Activated CD8-positive, alpha-beta T cell treated with anti-CD3 and anti-CD28 coated beads for 36 hours (primary cell): ENCODE measurements around the gene TLDC2. TPM values are rescaled to one million over a fixed set of nuclear protein-coding genes. Genes with fewer than 3 reads are reported as not detected.

Experiments
- ATAC-seq: fragments of 200-7000 bp; cut with Tn5 transposase; one replicate; pipeline ENCODE4 v1.10.0; 2021; ENCODE audit warnings: mild to moderate bottlenecking, moderate library complexity
- CTCF ChIA-PET: fragments of 350-600 bp; sonication (Branson Sonifier 250); formaldehyde crosslinking; loops from one replicate; lab custom pipeline; 2021; ENCODE audit warnings: antibody characterized with exemption; lab: Charles Lee
- POLR2A ChIA-PET: fragments of 350-600 bp; sonication (Branson Sonifier 250); formaldehyde crosslinking; loops from one replicate; lab custom pipeline; 2021; ENCODE audit warnings: antibody characterized with exemption; lab: Charles Lee
- DNase-seq: peaks from one replicate; pipeline ENCODE4 v3.0.0-alpha.2; 2020
- H3K27ac Mint-ChIP-seq: one replicate; pipeline ENCODE4 v1.8.0; 2021; ENCODE audit warnings: mild to moderate bottlenecking, mixed read lengths
- H3K27me3 Mint-ChIP-seq: one replicate; pipeline ENCODE4 v1.8.0; 2021; ENCODE audit warnings: mixed read lengths
- H3K36me3 Mint-ChIP-seq: one replicate; pipeline ENCODE4 v1.8.0; 2021; ENCODE audit warnings: low read depth, mixed read lengths
- H3K4me1 Mint-ChIP-seq: one replicate; pipeline ENCODE4 v1.8.0; 2021; ENCODE audit warnings: low read depth, mixed read lengths
- H3K4me3 Mint-ChIP-seq: one replicate; pipeline ENCODE4 v1.8.0; 2021; ENCODE audit warnings: mild to moderate bottlenecking, moderate library complexity, mixed read lengths
- H3K9me3 Mint-ChIP-seq: one replicate; pipeline ENCODE4 v1.8.0; 2021; ENCODE audit warnings: mixed read lengths
- intact Hi-C: fragments of 100-400 bp; cut with micrococcal nuclease; formaldehyde crosslinking; loops from one replicate; pipeline ENCODE4 v1.10.0; 2022
- total RNA-seq, 2 experiments: library from RNA; stranded (reverse); gene quantifications; one replicate each; pipeline ENCODE4 v1.2.3, GENCODE V29; 2021
- TF ChIP-seq, protein P1 (sequence below): fragments of 200-600 bp; IDR thresholded peaks from one replicate; pipeline ENCODE4 v1.8.0; 2022; ENCODE audit warnings: antibody characterized with exemption, mild to moderate bottlenecking

Gene TLDC2
- total RNA-seq, 2 experiments from 2014 or later: not detected

DNA sequence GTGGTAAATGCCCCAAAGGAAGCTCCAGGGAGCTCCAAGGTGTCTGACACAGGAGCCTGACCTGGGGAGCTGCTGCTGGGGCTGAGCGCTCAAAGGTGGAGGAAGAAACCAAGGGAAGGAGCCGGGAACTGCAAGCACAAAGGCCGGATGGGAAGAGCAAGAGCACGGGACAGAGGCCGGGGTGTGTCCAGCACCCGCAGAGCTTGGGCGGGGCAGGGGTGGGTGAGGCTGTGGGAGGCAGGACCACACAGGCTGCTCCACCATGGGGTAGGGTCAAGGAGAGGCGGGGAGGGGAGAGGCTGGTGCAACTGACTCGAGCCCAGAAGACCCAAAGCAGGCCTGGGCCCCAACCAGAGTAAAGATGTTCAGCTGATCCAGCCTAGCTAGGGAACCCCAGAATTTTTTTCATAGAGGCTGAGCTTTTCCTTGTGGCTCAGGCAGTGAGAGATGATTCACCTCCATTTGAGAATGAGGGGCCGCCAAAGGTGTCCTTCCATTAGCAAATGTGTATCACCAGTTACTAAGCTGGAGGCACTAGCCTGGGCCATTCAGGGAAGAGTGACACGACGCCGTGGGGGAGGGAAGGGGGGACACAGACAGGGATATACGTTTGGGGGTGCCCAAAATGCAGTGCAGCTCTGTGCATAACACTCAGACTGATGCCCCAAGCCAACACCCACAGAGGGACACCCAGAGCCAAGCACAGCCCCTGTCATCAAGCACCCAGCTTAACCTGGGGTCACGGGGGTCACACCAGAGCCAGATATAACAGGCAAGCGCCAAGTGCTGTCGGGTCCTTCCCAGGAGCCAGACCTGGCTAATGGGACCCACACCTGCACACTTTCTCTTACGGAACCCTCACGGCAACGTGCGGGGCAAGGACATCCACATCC is 21.3 kb upstream of the TLDC2 start:
- H3K4me3 Mint-ChIP-seq: no peak overlapping the region
- H3K4me1 Mint-ChIP-seq: peaks cover 15% of the 10 kb centered on the region
- no peak overlapping the region for H3K27ac Mint-ChIP-seq
- TF ChIP-seq, protein P1, sequence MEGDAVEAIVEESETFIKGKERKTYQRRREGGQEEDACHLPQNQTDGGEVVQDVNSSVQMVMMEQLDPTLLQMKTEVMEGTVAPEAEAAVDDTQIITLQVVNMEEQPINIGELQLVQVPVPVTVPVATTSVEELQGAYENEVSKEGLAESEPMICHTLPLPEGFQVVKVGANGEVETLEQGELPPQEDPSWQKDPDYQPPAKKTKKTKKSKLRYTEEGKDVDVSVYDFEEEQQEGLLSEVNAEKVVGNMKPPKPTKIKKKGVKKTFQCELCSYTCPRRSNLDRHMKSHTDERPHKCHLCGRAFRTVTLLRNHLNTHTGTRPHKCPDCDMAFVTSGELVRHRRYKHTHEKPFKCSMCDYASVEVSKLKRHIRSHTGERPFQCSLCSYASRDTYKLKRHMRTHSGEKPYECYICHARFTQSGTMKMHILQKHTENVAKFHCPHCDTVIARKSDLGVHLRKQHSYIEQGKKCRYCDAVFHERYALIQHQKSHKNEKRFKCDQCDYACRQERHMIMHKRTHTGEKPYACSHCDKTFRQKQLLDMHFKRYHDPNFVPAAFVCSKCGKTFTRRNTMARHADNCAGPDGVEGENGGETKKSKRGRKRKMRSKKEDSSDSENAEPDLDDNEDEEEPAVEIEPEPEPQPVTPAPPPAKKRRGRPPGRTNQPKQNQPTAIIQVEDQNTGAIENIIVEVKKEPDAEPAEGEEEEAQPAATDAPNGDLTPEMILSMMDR: no peak
- DNase-seq (no peak), ATAC-seq (no peak)
- H3K27me3 Mint-ChIP-seq: no peaks in the 10 kb centered on the region
- H3K36me3 Mint-ChIP-seq: no peaks in the 10 kb centered on the region
- peaks cover 3% of the 10 kb centered on the region for H3K9me3 Mint-ChIP-seq
- ChIA-PET POLR2A (interaction anchor here (1.0 to 1.8 kb wide), 4 partner anchors 8 to 23 kb away, joined by 3 to 6 read pairs (median 4); a partner anchor contains a TSS), CTCF (interaction anchor here (1.0 to 2.8 kb wide), 6 partner anchors 8 to 46 kb away, joined by 3 to 11 read pairs (median 4); a partner anchor contains a TSS)
- intact Hi-C loops: no loop called here

DNA sequence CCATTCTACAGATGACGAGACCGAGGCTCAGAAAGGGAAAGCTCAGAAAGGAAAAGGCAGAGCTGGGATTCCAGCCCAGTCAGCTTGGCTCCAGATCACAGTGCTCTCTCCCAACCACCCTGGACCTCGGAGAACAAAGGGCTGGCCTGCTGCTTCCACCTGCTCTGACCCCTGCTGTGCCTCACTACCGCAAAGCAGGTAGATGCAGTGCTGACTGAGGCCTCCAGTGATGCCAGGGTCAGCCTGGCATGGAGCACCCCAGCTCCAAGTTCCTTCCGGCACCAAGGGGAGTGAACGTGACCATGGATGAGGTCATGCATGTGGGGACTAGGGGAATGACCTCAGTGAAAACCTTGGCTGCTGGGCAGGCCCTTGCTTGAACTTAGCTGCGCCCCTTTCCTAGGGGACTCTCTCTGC is 20.7 kb upstream of the TLDC2 start:
- Mint-ChIP-seq H3K36me3 (no peaks in the 10 kb centered on the region), H3K4me1 (peaks cover 15% of the 10 kb centered on the region), H3K27me3 (no peaks in the 10 kb centered on the region), H3K27ac (no peak overlapping the region), H3K9me3 (peaks cover 3% of the 10 kb centered on the region), H3K4me3 (no peak overlapping the region)
- no peak for DNase-seq
- TF ChIP-seq, protein P1: no peak
- ATAC-seq: no peak
- intact Hi-C loops: no loop called here
- ChIA-PET CTCF (interaction anchor here (1.1 to 2.8 kb wide), 6 partner anchors 8 to 46 kb away, joined by 3 to 11 read pairs (median 4); a partner anchor contains a TSS), POLR2A (interaction anchor here (1.0 to 1.8 kb wide), 4 partner anchors 9 to 23 kb away, joined by 3 to 6 read pairs (median 4); a partner anchor contains a TSS)

DNA sequence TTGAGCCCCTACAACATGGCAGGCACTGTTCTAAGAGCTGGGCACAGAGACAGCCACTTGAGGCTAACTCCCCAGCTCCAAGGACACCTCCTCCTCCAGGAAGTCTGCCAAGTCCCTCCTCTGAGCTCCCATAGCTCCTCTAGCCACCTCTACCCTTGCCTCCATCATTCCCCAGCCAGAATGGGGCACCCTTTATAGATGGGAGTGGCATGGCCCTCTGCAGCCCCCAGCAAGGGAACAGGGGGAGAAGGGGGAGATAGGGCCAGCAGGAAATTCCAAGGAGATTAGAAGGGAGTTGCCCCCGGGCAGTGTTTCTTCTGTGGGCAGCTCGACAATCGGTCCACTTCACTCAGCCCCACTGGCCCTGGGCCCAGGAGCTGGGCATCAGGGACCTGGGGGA is 19.7 kb upstream of the TLDC2 start:
- H3K27ac Mint-ChIP-seq: no peak overlapping the region
- intact Hi-C loops: no loop called here
- DNase-seq (no peak), ATAC-seq (no peak)
- POLR2A ChIA-PET: interaction anchor here (1.0 to 1.8 kb wide), 2 partner anchors 9 to 23 kb away, joined by 3 to 6 read pairs; no protein-coding TSS in a partner anchor
- no peaks in the 10 kb centered on the region for H3K9me3 Mint-ChIP-seq
- peaks cover under 1% of the 10 kb centered on the region for H3K27me3 Mint-ChIP-seq
- TF ChIP-seq, protein P1: no peak
- CTCF ChIA-PET: interaction anchor here (0.7 to 2.8 kb wide), 5 partner anchors 7 to 82 kb away, joined by 3 to 11 read pairs (median 5); a partner anchor contains a TSS
- H3K36me3 Mint-ChIP-seq: no peaks in the 10 kb centered on the region
- no peak overlapping the region for H3K4me3 Mint-ChIP-seq
- peaks cover 15% of the 10 kb centered on the region for H3K4me1 Mint-ChIP-seq

DNA sequence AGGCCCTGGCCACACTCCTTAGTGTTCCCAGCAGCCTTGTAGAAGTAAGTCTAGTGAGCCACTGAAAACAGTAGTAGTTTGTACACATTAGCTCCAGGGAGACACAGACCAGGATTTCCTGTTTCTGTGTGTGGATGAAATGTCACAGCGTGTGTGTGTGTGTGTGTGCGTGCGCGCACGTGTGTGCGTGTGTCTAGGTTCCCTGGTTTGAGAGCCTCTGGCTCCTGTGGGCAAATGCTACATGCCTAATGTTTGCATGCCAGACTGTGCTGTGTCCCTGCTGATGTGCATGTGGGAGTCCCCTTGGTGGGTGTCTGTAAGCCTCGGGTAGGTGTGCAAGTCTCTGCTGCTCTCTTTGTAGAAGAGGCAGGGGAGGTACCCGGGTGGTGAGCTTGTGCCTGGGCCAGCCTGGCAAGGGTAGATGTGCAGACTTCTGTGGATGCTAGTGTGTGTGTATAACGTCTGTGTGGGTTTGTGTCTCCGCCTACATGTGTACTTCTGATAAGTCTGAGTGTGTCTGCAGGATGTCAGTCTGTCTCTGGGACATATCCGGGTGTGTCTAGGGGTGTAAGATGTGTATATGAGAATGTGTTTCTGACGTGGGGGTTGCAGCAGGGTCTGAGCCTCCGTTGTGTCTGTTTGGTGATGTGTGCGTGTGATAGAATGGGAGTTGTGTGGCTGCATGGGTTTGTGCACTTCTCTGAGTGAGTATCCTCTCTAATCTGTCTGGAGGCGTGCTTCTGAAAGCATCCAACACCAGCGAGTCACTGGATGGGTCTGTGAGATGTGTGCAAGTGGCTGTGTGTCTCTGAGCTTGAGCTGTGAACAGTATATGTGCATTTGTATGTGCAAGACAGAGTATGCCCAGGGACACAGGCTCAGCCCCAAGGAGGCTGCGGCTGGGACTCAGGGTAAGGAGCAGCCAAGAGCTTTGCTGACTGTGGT is 19.0 kb upstream of the TLDC2 start:
- Mint-ChIP-seq H3K36me3 (no peaks in the 10 kb centered on the region), H3K27ac (peak overlapping the region; percentile 17), H3K4me3 (peak overlapping the region; percentile 0), H3K9me3 (no peaks in the 10 kb centered on the region), H3K4me1 (peaks cover 15% of the 10 kb centered on the region), H3K27me3 (peaks cover 4% of the 10 kb centered on the region)
- peak; percentile 67 for DNase-seq
- TF ChIP-seq, protein P1: no peak
- peak; percentile 66 for ATAC-seq
- CTCF ChIA-PET: interaction anchor here (0.9 to 2.8 kb wide), 3 partner anchors 10 to 48 kb away, joined by 3 to 11 read pairs (median 5); no protein-coding TSS in a partner anchor
- intact Hi-C loops: no loop called here
- POLR2A ChIA-PET: interaction anchor here (1.0 to 1.8 kb wide), 2 partner anchors 10 to 23 kb away, joined by 3 to 6 read pairs; no protein-coding TSS in a partner anchor
